ENCODE data around the gene KCNAB3.

KCNAB3 gene

GRCh38 chr17:7897773-7898172 lies 31.9 kb downstream of the KCNAB3 start (continued):
- TF ChIP-seq PBX3 (CRISPR knock-in tag; IDR thresholded peaks at IDR 0.05), result no peak
- TF ChIP-seq ZNF280D (tag by site-specific recombination; IDR thresholded peaks at IDR 0.05), result no peak
- no peak for TF ChIP-seq ZNF112 (tag by site-specific recombination; IDR thresholded peaks at IDR 0.05)
- no peak for TF ChIP-seq ZNF133 (tag by site-specific recombination; IDR thresholded peaks at IDR 0.05)
- no peak for TF ChIP-seq ZNF621 (tag by site-specific recombination; IDR thresholded peaks at IDR 0.05)
- TF ChIP-seq ZSCAN4 (tag by site-specific recombination; IDR thresholded peaks at IDR 0.05), result no peak
- peak; percentile 81 for TF ChIP-seq CTCF (tag by site-specific recombination; IDR thresholded peaks at IDR 0.05)
- no peak for TF ChIP-seq ZNF692 (tag by site-specific recombination; IDR thresholded peaks at IDR 0.05)
- no peak for TF ChIP-seq ZNF24 (tag by site-specific recombination; IDR thresholded peaks at IDR 0.05)
- TF ChIP-seq ZNF202 (tag by site-specific recombination; IDR thresholded peaks at IDR 0.05; ENCODE audit: borderline replicate concordance), result no peak

- H3K36me3 ChIP-seq (ENCODE audit: control insufficient read depth in 2 of 2, insufficient read depth in 1 of 2, low read length in 2 of 2), result peaks cover 72 to 86% of the 10 kb centered on the region in 2 experiments
- H3K4me1 ChIP-seq (ENCODE audit: control insufficient read depth, insufficient read depth, low read length), result no peaks in the 10 kb centered on the region
- H3K9me3 ChIP-seq (ENCODE audit: control insufficient read depth, insufficient read depth, low read depth, low read length), result no peaks in the 10 kb centered on the region
- ChIA-PET CTCF (interaction anchor here (0.7 to 6.8 kb wide), 13 partner anchors 11 to 154 kb away, joined by 3 to 94 read pairs (median 7); no protein-coding TSS in a partner anchor), POLR2A (no interaction called here)
- H3K4me3 ChIP-seq (ENCODE audit: low read depth, low read length), result no peak overlapping the region
- H3K27ac ChIP-seq (ENCODE audit: extremely low read depth, low read depth, low read length), result no peak overlapping the region
- TF ChIP-seq ZNF302 (tag by site-specific recombination; IDR thresholded peaks at IDR 0.05; ENCODE audit: low read depth), result no peak
- TF ChIP-seq ZNF157 (tag by site-specific recombination; IDR thresholded peaks at IDR 0.05), result no peak
- no peak for TF ChIP-seq YY1 (tag by site-specific recombination; IDR thresholded peaks at IDR 0.05)
- TF ChIP-seq ZFP37 (tag by site-specific recombination; IDR thresholded peaks at IDR 0.05), result no peak
- TF ChIP-seq KLF1 (tag by site-specific recombination; IDR thresholded peaks at IDR 0.05), result no peak
- no peak for TF ChIP-seq ZNF654 (tag by site-specific recombination; IDR thresholded peaks at IDR 0.05; ENCODE audit: low read depth)
- no peak for TF ChIP-seq ZNF10 (tag by site-specific recombination; IDR thresholded peaks at IDR 0.05)
- no peak for TF ChIP-seq ZNF280C (tag by site-specific recombination; IDR thresholded peaks at IDR 0.05)
- TF ChIP-seq ZNF114 (tag by site-specific recombination; IDR thresholded peaks at IDR 0.05), result no peak
- TF ChIP-seq ZBTB49 (tag by site-specific recombination; IDR thresholded peaks at IDR 0.05; ENCODE audit: low read depth), result no peak
- TF ChIP-seq ZNF148 (tag by site-specific recombination; IDR thresholded peaks at IDR 0.05; ENCODE audit: borderline replicate concordance), result no peak
Observed at GRCh38 chr17:7897090-7897489, 32.6 kb downstream of the KCNAB3 start.

Measured in HEK293 (cell line).